Astrocyte of the cerebellum (primary cell): Measurements from ENCODE around the gene CCDC47.

ENCODE experiments used
- DNase-seq: peaks from one replicate; pipeline ENCODE4 v3.0.0-alpha.2; 2011; ENCODE audit warnings: low read depth
- H3K4me3 ChIP-seq: 2 replicates; pipeline ENCODE4 v1.5.1; 2011; ENCODE audit warnings: mild to moderate bottlenecking, low read depth, low read length, moderate library complexity
- in situ Hi-C: cut with HindIII; loops from 2 replicates; pipeline ENCODE4 v1.10.0; 2017; ENCODE audit warnings: low sequenced_read_pairs
- TF ChIP-seq, protein P1 (sequence below): IDR thresholded peaks from 2 replicates; pipeline ENCODE4 v1.5.1; 2012; ENCODE audit warnings: low read length, low read depth, moderate library complexity, mild to moderate bottlenecking; ENCODE audit errors: missing control alignments

Gene CCDC47, protein sequence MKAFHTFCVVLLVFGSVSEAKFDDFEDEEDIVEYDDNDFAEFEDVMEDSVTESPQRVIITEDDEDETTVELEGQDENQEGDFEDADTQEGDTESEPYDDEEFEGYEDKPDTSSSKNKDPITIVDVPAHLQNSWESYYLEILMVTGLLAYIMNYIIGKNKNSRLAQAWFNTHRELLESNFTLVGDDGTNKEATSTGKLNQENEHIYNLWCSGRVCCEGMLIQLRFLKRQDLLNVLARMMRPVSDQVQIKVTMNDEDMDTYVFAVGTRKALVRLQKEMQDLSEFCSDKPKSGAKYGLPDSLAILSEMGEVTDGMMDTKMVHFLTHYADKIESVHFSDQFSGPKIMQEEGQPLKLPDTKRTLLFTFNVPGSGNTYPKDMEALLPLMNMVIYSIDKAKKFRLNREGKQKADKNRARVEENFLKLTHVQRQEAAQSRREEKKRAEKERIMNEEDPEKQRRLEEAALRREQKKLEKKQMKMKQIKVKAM

DNA sequence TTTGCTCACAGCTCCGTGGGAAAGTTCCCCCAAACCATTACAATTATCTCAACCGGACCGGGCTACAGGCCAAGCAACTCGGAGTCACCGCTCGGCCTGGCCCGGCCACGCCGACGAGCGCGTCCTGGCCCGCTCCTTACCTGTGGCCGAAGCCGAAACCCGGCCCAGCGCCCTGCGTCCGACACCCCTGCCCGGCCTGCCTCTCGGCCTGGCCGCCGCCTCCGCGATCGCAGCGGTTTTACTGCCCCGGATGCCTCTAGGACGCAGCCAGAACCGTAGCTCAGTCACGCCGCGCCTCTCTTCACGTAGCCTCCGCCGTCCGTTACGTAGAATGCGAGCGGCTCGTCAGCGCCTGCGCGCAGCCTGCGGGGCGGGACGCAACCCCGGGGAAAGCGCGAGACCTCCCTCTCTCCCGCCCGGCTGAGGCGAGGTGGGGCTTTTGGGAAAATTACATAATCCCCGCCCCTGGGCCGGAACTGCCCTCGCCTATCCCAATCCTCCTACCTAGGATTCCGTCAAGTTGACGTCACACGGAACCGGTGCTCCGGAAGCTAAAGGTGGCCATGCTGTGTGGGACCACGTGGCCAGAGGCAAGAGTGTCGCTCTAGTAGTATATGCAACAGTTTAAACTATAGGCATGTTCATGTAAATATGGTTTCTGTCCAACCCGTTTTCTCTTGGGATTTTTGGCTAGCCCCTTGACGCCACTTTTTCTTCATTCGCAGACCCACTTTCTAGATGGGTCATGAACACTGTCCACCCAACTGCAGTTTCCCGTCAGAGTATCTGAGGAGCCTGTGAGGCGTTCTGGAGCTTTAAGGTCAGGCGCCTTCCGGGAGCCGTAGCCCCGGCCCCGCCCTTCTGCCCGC, at the start of gene CCDC47:
Gene CCDC47 (minus strand): TSS at position 326 of the 869 bp plus-strand sequence. CDS start 7,422 bp downstream, outside the sequence.
- peak; percentile 99 for DNase-seq
- TF ChIP-seq, protein P1, sequence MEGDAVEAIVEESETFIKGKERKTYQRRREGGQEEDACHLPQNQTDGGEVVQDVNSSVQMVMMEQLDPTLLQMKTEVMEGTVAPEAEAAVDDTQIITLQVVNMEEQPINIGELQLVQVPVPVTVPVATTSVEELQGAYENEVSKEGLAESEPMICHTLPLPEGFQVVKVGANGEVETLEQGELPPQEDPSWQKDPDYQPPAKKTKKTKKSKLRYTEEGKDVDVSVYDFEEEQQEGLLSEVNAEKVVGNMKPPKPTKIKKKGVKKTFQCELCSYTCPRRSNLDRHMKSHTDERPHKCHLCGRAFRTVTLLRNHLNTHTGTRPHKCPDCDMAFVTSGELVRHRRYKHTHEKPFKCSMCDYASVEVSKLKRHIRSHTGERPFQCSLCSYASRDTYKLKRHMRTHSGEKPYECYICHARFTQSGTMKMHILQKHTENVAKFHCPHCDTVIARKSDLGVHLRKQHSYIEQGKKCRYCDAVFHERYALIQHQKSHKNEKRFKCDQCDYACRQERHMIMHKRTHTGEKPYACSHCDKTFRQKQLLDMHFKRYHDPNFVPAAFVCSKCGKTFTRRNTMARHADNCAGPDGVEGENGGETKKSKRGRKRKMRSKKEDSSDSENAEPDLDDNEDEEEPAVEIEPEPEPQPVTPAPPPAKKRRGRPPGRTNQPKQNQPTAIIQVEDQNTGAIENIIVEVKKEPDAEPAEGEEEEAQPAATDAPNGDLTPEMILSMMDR = no peak
- H3K4me3 ChIP-seq = peak within 1 kb of the TSS; percentile 82
- in situ Hi-C loops = no loop called here

DNA sequence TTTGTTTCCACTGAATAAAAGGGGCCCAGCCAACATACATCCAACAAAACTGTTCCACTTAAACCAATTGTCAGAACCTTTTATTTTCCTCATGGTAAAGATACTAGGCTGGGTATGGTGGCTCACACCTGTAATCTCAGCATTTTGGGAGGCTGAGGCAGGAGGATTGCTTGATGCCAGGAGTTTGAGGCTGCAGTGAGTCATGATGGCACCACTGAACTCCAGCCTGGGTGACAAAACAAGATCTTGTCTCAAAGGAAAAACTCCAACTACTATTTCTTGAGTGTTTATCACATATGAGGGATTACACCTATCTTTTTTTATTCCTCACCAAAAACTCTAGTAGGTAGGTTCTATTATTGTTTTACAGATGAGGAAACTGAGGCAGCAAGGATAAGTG, 49.1 kb upstream of the CCDC47 start:
- H3K4me3 ChIP-seq = no peak overlapping the region
- no peak for DNase-seq
- TF ChIP-seq, protein P1 = no peak
- in situ Hi-C loops = no loop called here

DNA sequence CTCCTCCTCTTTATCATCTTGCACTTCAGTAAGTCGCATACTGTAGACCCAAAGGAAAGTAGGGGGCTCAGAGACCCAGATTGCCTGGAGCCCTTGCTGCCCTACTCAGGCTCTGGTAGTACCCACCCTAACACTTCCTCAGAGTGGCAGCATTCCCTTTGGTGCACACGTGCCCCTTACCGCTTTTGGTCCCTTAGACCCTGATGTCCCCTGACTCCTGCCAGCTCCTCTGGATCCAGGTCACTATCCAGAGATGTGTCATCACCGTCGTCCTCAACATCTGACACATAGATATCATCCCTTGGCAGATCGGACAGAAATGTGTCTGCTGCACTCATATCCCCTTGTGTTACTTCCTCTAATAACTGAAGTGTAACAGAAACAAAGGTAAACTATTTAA, 48.4 kb upstream of the CCDC47 start:
- DNase-seq = no peak
- in situ Hi-C loops = no loop called here
- H3K4me3 ChIP-seq = no peak overlapping the region
- TF ChIP-seq, protein P1 = no peak

DNA sequence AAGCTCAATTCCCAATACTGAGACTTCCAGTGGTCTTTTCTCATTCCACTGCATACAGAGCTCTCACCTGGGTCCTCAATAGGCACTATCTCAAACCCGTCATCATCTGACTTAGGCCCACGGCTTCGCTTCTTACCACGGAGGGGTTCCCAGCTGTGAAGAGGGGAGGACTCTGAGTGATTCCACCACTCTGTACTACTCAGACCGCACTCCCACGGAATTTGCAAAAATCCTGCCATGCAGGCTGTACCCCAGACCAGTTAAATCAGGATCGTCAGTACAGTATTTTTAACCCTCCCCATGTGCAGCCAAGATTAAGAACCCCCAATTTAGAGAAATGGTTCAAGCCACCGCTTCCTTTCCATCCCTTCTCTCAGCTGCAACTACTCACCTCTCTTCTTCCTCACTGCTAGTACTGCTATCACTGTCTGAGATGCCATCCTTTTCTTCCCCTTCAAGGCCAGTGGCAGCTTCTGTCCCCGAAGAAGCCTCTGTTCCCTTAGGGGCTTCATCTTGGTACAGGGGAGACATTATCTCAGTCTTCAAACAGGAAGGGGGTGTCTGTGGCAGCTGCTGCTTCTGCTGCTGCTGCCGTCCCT, 47.7 kb upstream of the CCDC47 start:
- in situ Hi-C loops = no loop called here
- H3K4me3 ChIP-seq = no peak overlapping the region
- no peak for DNase-seq
- TF ChIP-seq, protein P1 = no peak

DNA sequence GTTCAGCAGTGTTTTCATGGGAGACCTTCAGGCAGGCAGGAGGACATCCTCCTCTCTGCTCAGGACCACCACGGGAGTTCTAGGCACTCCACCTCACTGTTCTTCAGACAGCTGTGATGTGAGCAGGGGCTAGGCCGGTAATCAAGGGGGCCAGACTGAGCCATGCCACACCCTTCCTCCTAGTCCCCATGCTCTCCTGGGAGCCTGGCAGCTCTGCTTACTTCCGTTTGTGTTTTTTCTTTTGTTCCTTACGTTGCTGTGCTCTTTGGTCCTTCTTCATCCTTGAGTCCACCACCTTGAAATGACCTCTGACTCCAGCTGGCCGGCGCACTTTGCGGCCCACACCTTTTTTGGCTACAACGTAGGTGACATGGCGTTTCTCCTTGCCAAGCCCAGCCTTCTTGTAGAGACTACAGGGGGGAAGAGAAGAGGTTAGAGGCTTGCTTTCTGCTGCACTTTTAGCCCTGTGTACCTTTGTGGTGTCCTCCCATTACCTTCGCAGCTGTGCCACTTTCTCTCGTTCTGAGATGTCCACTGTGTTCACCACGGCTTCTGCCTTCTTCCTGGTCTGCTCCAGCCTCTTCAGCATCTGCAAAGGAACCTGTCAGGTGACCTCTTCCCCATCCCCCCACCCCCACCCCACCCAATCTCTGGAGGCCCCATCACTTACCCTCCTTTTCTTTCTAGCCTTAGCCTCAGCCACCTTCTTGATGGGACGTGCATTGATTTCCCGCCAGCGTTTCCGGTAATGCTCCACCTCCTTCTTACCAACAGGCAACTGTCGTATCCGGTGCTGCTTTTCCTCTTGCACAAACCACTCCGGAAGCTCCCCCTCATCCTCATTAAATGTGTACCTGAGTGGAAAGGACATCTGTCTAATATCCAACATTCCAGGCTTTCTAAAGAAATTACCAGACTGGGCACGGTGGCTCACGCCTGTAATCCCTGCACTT, 46.5 kb upstream of the CCDC47 start:
- in situ Hi-C loops = loop anchor here (5.0 kb wide), 1 partner anchor 73 kb away; no protein-coding TSS in a partner anchor
- H3K4me3 ChIP-seq = no peak overlapping the region
- TF ChIP-seq, protein P1 = no peak
- DNase-seq = no peak
